Ishikawa (cell line): ENCODE data around the gene RXFP3.

Experiments used
- CREB1 ChIP-seq: IDR thresholded peaks from 2 replicates; pipeline ENCODE4 v1.6.1; 2012; ENCODE audit warnings: low read depth
- EGR1 ChIP-seq: IDR thresholded peaks from 2 replicates; pipeline ENCODE4 v1.6.1; 2012
- EP300 ChIP-seq: IDR thresholded peaks from 2 replicates; pipeline ENCODE4 v1.6.1; 2012; ENCODE audit warnings: borderline replicate concordance
- FOXM1 ChIP-seq: IDR thresholded peaks from 2 replicates; pipeline ENCODE4 v1.6.1; 2012; ENCODE audit warnings: low read depth, borderline replicate concordance
- MAX ChIP-seq: IDR thresholded peaks from 2 replicates; pipeline ENCODE4 v1.6.1; 2012
- RAD21 ChIP-seq: IDR thresholded peaks from 2 replicates; pipeline ENCODE4 v1.6.1; 2012; ENCODE audit warnings: low read depth
- REST ChIP-seq: IDR thresholded peaks from 2 replicates; pipeline ENCODE4 v1.6.1; 2012; ENCODE audit warnings: low read depth, mild to moderate bottlenecking
- TAF1 ChIP-seq: IDR thresholded peaks from 2 replicates; pipeline ENCODE4 v1.6.1; 2012; ENCODE audit warnings: low read depth, mild to moderate bottlenecking
- TCF12 ChIP-seq: IDR thresholded peaks from 2 replicates; pipeline ENCODE4 v1.6.1; 2012; ENCODE audit warnings: low read depth
- USF1 ChIP-seq: IDR thresholded peaks from 2 replicates; pipeline ENCODE4 v1.6.1; 2012
- YY1 ChIP-seq: IDR thresholded peaks from 2 replicates; pipeline ENCODE4 v1.6.1; 2012; ENCODE audit warnings: low read depth
- ZBTB7A ChIP-seq: IDR thresholded peaks from 2 replicates; pipeline ENCODE4 v1.6.1; 2012; ENCODE audit warnings: low read depth

- TF ChIP-seq EP300: no peak
- no peak for TF ChIP-seq FOXM1
- TF ChIP-seq ZBTB7A: no peak
- TF ChIP-seq EGR1: no peak
- TF ChIP-seq YY1: no peak
- no peak for TF ChIP-seq RAD21
- TF ChIP-seq TAF1: no peak
- TF ChIP-seq TCF12: no peak
- no peak for TF ChIP-seq USF1
- TF ChIP-seq MAX: no peak
- TF ChIP-seq REST: no peak
- TF ChIP-seq CREB1: no peak
Measured at GRCh38 chr5:33892620-33893137, 43.5 kb upstream of the RXFP3 start.
